ENCODE results near the gene MAN1A1. TPM values are rescaled to one million over a fixed set of nuclear protein-coding genes. Genes with fewer than 3 reads are reported as not detected.

The MAN1A1 gene
- total and polyA plus RNA-seq, 2 of the 4 experiments (the other 2 are of a cell fraction), result 5.9 to 6.4 TPM

DNA sequence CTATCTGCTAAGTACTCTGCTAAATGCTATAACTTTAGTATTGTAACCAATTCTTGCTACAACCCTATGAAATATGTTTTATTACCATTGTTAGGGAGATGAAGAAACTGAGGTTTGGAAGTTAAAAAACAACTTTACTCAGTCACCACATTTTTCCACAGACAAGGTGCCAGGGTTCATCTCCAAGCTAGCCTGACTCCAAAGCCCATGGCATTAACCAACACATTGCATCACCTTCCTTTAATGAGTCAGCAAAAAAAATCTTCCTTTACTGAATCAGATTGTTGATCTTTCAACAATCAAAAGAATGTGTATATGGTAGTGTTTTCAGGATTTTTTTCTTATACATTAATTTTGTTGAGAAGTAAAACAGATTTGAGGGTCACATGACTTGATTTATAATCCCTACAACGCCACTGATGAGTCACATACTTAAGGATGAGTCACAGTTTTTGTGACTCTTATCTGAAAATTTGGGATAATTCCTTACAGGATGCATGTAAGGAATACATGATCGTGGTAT, 41.5 kb downstream of the MAN1A1 start:
- peak overlapping the region; percentile 54; the same call in 1 of the 2 replicates for H2BK20ac ChIP-seq (ENCODE audit: low read depth, low read length)
- no peak overlapping the region for H3K9ac ChIP-seq (ENCODE audit: low read depth, low read length)
- no peak overlapping the region for H4K91ac ChIP-seq (ENCODE audit: insufficient read depth, low read depth, low read length)
- no TSS peak for BruUV-seq (replicated peaks)
- TF ChIP-seq MAZ (IDR thresholded peaks at IDR 0.05; ENCODE audit: borderline replicate concordance, low read depth, low read length), result no peak
- peak; percentile 94 for TF ChIP-seq NFE2L2 (IDR thresholded peaks at IDR 0.05; ENCODE audit: low read depth, low read length)
- TF ChIP-seq SMC3 (IDR thresholded peaks at IDR 0.05; ENCODE audit: low read depth, low read length), result no peak
- no peak for TF ChIP-seq CHD1 (IDR thresholded peaks at IDR 0.05; ENCODE audit: low read depth, low read length)
- TF ChIP-seq, protein P1, sequence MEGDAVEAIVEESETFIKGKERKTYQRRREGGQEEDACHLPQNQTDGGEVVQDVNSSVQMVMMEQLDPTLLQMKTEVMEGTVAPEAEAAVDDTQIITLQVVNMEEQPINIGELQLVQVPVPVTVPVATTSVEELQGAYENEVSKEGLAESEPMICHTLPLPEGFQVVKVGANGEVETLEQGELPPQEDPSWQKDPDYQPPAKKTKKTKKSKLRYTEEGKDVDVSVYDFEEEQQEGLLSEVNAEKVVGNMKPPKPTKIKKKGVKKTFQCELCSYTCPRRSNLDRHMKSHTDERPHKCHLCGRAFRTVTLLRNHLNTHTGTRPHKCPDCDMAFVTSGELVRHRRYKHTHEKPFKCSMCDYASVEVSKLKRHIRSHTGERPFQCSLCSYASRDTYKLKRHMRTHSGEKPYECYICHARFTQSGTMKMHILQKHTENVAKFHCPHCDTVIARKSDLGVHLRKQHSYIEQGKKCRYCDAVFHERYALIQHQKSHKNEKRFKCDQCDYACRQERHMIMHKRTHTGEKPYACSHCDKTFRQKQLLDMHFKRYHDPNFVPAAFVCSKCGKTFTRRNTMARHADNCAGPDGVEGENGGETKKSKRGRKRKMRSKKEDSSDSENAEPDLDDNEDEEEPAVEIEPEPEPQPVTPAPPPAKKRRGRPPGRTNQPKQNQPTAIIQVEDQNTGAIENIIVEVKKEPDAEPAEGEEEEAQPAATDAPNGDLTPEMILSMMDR (conservative IDR thresholded peaks at IDR 0.05; ENCODE audit: low read depth, low read length), result no peak
- peak; percentile 96 for TF ChIP-seq CEBPB (IDR thresholded peaks at IDR 0.05; ENCODE audit: low read depth, low read length)
- TF ChIP-seq BHLHE40 (IDR thresholded peaks at IDR 0.05; ENCODE audit: low read depth, low read length), result peak; percentile 73; the same call in 1 of the 2 replicates
- TF ChIP-seq RFX5 (IDR thresholded peaks at IDR 0.05; ENCODE audit: low read depth, low read length), result no peak
- no peak for TF ChIP-seq POLR2A (IDR thresholded peaks at IDR 0.05; ENCODE audit: low read depth, low read length)
- TF ChIP-seq MXI1 (IDR thresholded peaks at IDR 0.05; ENCODE audit: borderline replicate concordance, low read depth, low read length), result no peak
- TF ChIP-seq, protein P2, sequence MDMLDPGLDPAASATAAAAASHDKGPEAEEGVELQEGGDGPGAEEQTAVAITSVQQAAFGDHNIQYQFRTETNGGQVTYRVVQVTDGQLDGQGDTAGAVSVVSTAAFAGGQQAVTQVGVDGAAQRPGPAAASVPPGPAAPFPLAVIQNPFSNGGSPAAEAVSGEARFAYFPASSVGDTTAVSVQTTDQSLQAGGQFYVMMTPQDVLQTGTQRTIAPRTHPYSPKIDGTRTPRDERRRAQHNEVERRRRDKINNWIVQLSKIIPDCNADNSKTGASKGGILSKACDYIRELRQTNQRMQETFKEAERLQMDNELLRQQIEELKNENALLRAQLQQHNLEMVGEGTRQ (IDR thresholded peaks at IDR 0.05; ENCODE audit: low read depth, low read length), result peak; percentile 77
- TF ChIP-seq MAFK (IDR thresholded peaks at IDR 0.05; ENCODE audit: low read depth, low read length), result peak; percentile 98
- peak; percentile 96 for TF ChIP-seq FOS (IDR thresholded peaks at IDR 0.05; ENCODE audit: low read depth, low read length)
- no peak for TF ChIP-seq RAD21 (IDR thresholded peaks at IDR 0.05; ENCODE audit: low read length)
- TF ChIP-seq RCOR1 (IDR thresholded peaks at IDR 0.05; ENCODE audit: insufficient replicate concordance, low read length), result no peak
- TF ChIP-seq, protein P3, sequence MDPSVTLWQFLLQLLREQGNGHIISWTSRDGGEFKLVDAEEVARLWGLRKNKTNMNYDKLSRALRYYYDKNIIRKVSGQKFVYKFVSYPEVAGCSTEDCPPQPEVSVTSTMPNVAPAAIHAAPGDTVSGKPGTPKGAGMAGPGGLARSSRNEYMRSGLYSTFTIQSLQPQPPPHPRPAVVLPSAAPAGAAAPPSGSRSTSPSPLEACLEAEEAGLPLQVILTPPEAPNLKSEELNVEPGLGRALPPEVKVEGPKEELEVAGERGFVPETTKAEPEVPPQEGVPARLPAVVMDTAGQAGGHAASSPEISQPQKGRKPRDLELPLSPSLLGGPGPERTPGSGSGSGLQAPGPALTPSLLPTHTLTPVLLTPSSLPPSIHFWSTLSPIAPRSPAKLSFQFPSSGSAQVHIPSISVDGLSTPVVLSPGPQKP (IDR thresholded peaks at IDR 0.05; ENCODE audit: borderline replicate concordance, low read depth, low read length), result no peak
- peak overlapping the region; percentile 62; the same call in 1 of the 2 replicates for H3K14ac ChIP-seq (replicated peaks; ENCODE audit: low read depth, low read length)
- ATAC-seq (ENCODE audit: low read depth), result peak; percentile 67
- no peak overlapping the region for H4K8ac ChIP-seq (ENCODE audit: low read depth in 2 of 2, low read length in 2 of 2)
- H3K9me1 ChIP-seq (ENCODE audit: insufficient read depth, low read length), result peaks cover 4% of the 10 kb centered on the region; the same call in 1 of the 2 replicates
- CTCF ChIA-PET, result interaction anchor here (0.5 kb wide), 1 partner anchor 374 kb away, joined by 3 read pairs; no protein-coding TSS in a partner anchor
- DNase-seq, result peak; percentile 84
- POLR2A ChIA-PET (ENCODE audit: unreplicated experiment), result no interaction called here
- no peak overlapping the region for H2BK5ac ChIP-seq (ENCODE audit: low read depth, low read length, poor library complexity, severe bottlenecking)
- H4K20me1 ChIP-seq (ENCODE audit: insufficient read depth, low read length), result no peaks in the 10 kb centered on the region
- H3K27me3 ChIP-seq (ENCODE audit: control insufficient read depth, insufficient read depth, low read length), result no peaks in the 10 kb centered on the region
- peaks cover 4% of the 10 kb centered on the region for H3K4me1 ChIP-seq (ENCODE audit: control insufficient read depth, insufficient read depth, low read length)
- dilution Hi-C loops (cut with HindIII; ENCODE audit: low sequenced_read_pairs, unreplicated experiment), result no loop called here
- H3K23ac ChIP-seq (ENCODE audit: low read depth, low read length), result no peak overlapping the region
- no peak overlapping the region for H3K4me2 ChIP-seq (ENCODE audit: low read depth, low read length)
- intact Hi-C loops (cut with micrococcal nuclease), result no loop called here
- H4K5ac ChIP-seq (ENCODE audit: low read depth, low read length), result no peak overlapping the region
- in situ Hi-C loops (cut with MboI; ENCODE audit: low sequenced_read_pairs), result no loop called here
- H2AFZ ChIP-seq (replicated peaks; ENCODE audit: low read length, poor library complexity), result no peak overlapping the region
- H3K4me3 ChIP-seq (ENCODE audit: insufficient read depth, low read depth, low read length), result no peak overlapping the region
- peak overlapping the region; percentile 71 for H3K27ac ChIP-seq (ENCODE audit: insufficient read depth, low read length)
- WGBS, 2 experiments (ENCODE audit: extremely low coverage in 2 of 2, insufficient read length in 1 of 2), result no CpG with 5 or more reads among the region's 2 CpGs
- no peaks in the 10 kb centered on the region for H3K9me3 ChIP-seq (ENCODE audit: control insufficient read depth, insufficient read depth, low read length)
- no peak overlapping the region; the same call in 2 of the 3 replicates for H2BK15ac ChIP-seq (ENCODE audit: low read depth, low read length)
- peaks cover 3% of the 10 kb centered on the region; the same call in 1 of the 2 replicates for H3K36me3 ChIP-seq (ENCODE audit: control insufficient read depth, insufficient read depth, low read length)
- H3K79me1 ChIP-seq (ENCODE audit: low read depth in 1 of 2, low read length in 2 of 2), result no peaks in the 10 kb centered on the region
- H2AK5ac ChIP-seq (ENCODE audit: low read depth, low read length), result no peak overlapping the region
- no peak overlapping the region for H2AK9ac ChIP-seq (replicated peaks; ENCODE audit: low read depth, low read length, poor library complexity)
- H2BK120ac ChIP-seq (ENCODE audit: low read depth, low read length), result peak overlapping the region; percentile 35
- H3K4ac ChIP-seq (ENCODE audit: low read depth, low read length), result peak overlapping the region; percentile 58; the same call in 1 of the 2 replicates
- H3K56ac ChIP-seq (ENCODE audit: extremely low read depth, insufficient read depth, low read length), result no peak overlapping the region
- no peak overlapping the region for H3K18ac ChIP-seq (ENCODE audit: low read depth, low read length)
